ENCODE data around the gene SCGB1D2. TPM values are rescaled to one million over a fixed set of nuclear protein-coding genes. Genes with fewer than 3 reads are reported as not detected.

The SCGB1D2 gene
- total RNA-seq, 1 donor from 2014 or later = not detected

DNA sequence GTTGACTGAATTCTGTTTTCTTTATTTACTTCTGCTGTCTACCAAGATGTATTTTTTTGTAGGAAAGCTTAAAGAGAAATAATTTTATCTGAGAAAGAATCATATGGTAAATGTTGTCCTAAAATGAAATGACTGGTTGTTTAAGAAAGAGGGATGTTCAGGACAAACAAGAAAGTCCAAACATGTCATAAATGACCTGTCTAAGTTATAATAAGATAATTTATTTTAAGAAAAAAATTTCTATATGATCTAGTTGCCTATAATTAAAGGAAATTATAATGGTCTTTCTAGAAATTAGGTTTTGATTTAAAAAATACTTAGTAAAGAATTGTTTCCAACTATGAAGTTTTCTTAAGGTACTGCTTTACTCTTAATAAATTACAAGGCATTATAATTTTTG is 38.4 kb downstream of the SCGB1D2 start:
- TF ChIP-seq, protein P1, sequence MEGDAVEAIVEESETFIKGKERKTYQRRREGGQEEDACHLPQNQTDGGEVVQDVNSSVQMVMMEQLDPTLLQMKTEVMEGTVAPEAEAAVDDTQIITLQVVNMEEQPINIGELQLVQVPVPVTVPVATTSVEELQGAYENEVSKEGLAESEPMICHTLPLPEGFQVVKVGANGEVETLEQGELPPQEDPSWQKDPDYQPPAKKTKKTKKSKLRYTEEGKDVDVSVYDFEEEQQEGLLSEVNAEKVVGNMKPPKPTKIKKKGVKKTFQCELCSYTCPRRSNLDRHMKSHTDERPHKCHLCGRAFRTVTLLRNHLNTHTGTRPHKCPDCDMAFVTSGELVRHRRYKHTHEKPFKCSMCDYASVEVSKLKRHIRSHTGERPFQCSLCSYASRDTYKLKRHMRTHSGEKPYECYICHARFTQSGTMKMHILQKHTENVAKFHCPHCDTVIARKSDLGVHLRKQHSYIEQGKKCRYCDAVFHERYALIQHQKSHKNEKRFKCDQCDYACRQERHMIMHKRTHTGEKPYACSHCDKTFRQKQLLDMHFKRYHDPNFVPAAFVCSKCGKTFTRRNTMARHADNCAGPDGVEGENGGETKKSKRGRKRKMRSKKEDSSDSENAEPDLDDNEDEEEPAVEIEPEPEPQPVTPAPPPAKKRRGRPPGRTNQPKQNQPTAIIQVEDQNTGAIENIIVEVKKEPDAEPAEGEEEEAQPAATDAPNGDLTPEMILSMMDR (IDR thresholded peaks at IDR 0.05) = no peak
- Mint-ChIP-seq H3K4me3 (ENCODE audit: unreplicated experiment) (no peak overlapping the region), H3K27me3 (ENCODE audit: unreplicated experiment) (peaks cover 18% of the 10 kb centered on the region), H3K4me1 (ENCODE audit: unreplicated experiment) (no peaks in the 10 kb centered on the region), H3K9me3 (ENCODE audit: unreplicated experiment) (peaks cover 4% of the 10 kb centered on the region), H3K27ac (ENCODE audit: unreplicated experiment) (no peak overlapping the region), H3K36me3 (ENCODE audit: unreplicated experiment) (no peaks in the 10 kb centered on the region)
- no peak for DNase-seq (ENCODE audit: extremely low spot score, unreplicated experiment)

Other genes with a start within 250 kb of the SCGB1D2 start
- gene INCENP, start 118.2 kb upstream of the SCGB1D2 start, total RNA-seq = 26.2 and 27.7 TPM in 2 replicates
- not detected in 2 replicates for gene SCGB1D1, start 52.0 kb upstream of the SCGB1D2 start, total RNA-seq
- not detected in 2 replicates for gene SCGB2A1, start 33.6 kb upstream of the SCGB1D2 start, total RNA-seq
- gene SCGB2A2, start 27.9 kb downstream of the SCGB1D2 start, total RNA-seq = not detected in 2 replicates
- not detected in 2 replicates for gene SCGB1D4, start 56.8 kb downstream of the SCGB1D2 start, total RNA-seq
- gene ASRGL1, start 95.2 kb downstream of the SCGB1D2 start, total RNA-seq = 2.4 and 2.9 TPM in 2 replicates
- gene SCGB1A1, start 176.8 kb downstream of the SCGB1D2 start, total RNA-seq = not detected in 2 replicates

Measured in osteocyte (in vitro differentiated cells).